Breast epithelium (tissue), 4 donors: ENCODE data around the gene IKZF2. TPM values are rescaled to one million over a fixed set of nuclear protein-coding genes. Genes with fewer than 3 reads are reported as not detected.

Experiments used
- DNase-seq, 2 donors: peaks; one replicate each; pipeline ENCODE4 v3.0.0-alpha.2; 2019; ENCODE audit warnings: low spot score in 2 of 2
- H3K27ac ChIP-seq, 2 donors: fragments of 200-600 bp; sonication (generic) in 1 of 2; one replicate each; pipeline ENCODE4 v1.5.1; 2016 to 2019; ENCODE audit warnings: mild to moderate bottlenecking in 1 of 2
- H3K27me3 ChIP-seq, 2 donors: fragments of 200-600 bp; sonication (generic) in 1 of 2; one replicate each; pipeline versions ENCODE4 v1.5.1 to v1.6.0; 2017 to 2019; ENCODE audit warnings: control low read depth in 1 of 2, mild to moderate bottlenecking in 1 of 2
- H3K36me3 ChIP-seq: fragments of 200-600 bp; one replicate; pipeline ENCODE4 v1.5.1; 2019
- H3K4me1 ChIP-seq, 2 donors: fragments of 200-600 bp; sonication (generic); one replicate each; pipeline ENCODE4 v1.5.1; 2016 to 2019; ENCODE audit warnings: control low read depth in 1 of 2
- H3K4me3 ChIP-seq, 3 donors: fragments of 200-600 bp; sonication (generic); 1 replicate in 2 of 3; 2 replicates in 1 of 3; pipeline ENCODE4 v1.5.1; 2016 to 2019; ENCODE audit warnings: mild to moderate bottlenecking in 3 of 3, moderate library complexity in 2 of 3
- H3K9me3 ChIP-seq, 2 donors: fragments of 200-600 bp; sonication (generic) in 1 of 2; one replicate each; pipeline ENCODE4 v1.5.1; 2016 to 2019; ENCODE audit warnings: control low read depth in 1 of 2
- CTCF ChIP-seq, 3 donors: fragments of 450-650 bp; IDR thresholded peaks; one replicate each; pipeline ENCODE4 v1.5.1; 2016 to 2017; ENCODE audit warnings: antibody characterized with exemption in 3 of 3, mild to moderate bottlenecking in 3 of 3, moderate library complexity in 3 of 3
- POLR2A ChIP-seq: fragments of 450-650 bp; IDR thresholded peaks from one replicate; pipeline ENCODE4 v1.6.1; 2016; ENCODE audit warnings: antibody characterized with exemption, mild to moderate bottlenecking, moderate library complexity
- POLR2AphosphoS5 ChIP-seq, 3 donors: sonication (generic); formaldehyde crosslinking; IDR thresholded peaks; one replicate each; pipeline ENCODE4 v1.6.1; 2017; ENCODE audit warnings: antibody characterized with exemption in 3 of 3
- intact Hi-C: fragments of 100-400 bp; cut with DNase I; formaldehyde crosslinking; loops from one replicate; pipeline ENCODE4 v1.15.1; 2023; ENCODE audit warnings: low total_unique reads
- total RNA-seq, 3 donors: library from RNA; depleted of rRNA; stranded (reverse); fragments of >200 nt; gene quantifications; one replicate each; pipeline ENCODE4 v1.1.0, GENCODE V29; 2016

IKZF2 gene
- total RNA-seq, 3 donors from 2014 or later = 8.0 to 34.4 (median 22.0) TPM

- intact Hi-C loops = no loop called here
- no peak overlapping the region for H3K4me3 ChIP-seq
- no peaks in the 10 kb centered on the region for H3K27me3 ChIP-seq
- H3K27ac ChIP-seq = no peak overlapping the region
- no peak for DNase-seq
- H3K4me1 ChIP-seq = no peaks in the 10 kb centered on the region
- no peaks in the 10 kb centered on the region for H3K9me3 ChIP-seq
- no peak for TF ChIP-seq POLR2AphosphoS5 (IDR thresholded peaks at IDR 0.05)
- no peak for TF ChIP-seq POLR2A
- no peak for TF ChIP-seq CTCF (IDR thresholded peaks at IDR 0.05)
- no peaks in the 10 kb centered on the region for H3K36me3 ChIP-seq
Measured at GRCh38 chr2:213089438-213089837, 62.0 kb downstream of the IKZF2 start.

GRCh38 chr2:213087040-213087439 lies 64.4 kb downstream of the IKZF2 start:
- Histone ChIP-seq H3K4me1 (no peaks in the 10 kb centered on the region), H3K4me3 (no peak overlapping the region), H3K27ac (no peak overlapping the region), H3K27me3 (no peaks in the 10 kb centered on the region), H3K36me3 (no peaks in the 10 kb centered on the region), H3K9me3 (no peaks in the 10 kb centered on the region)
- DNase-seq = no peak
- intact Hi-C loops = no loop called here
- no peak for TF ChIP-seq POLR2A
- no peak for TF ChIP-seq POLR2AphosphoS5 (IDR thresholded peaks at IDR 0.05)
- no peak for TF ChIP-seq CTCF (IDR thresholded peaks at IDR 0.05)

- no peaks in the 10 kb centered on the region for H3K4me1 ChIP-seq
- no peak overlapping the region for H3K4me3 ChIP-seq
- no peak overlapping the region for H3K27ac ChIP-seq
- H3K36me3 ChIP-seq = no peaks in the 10 kb centered on the region
- H3K9me3 ChIP-seq = no peaks in the 10 kb centered on the region
- intact Hi-C loops = no loop called here
- TF ChIP-seq POLR2A (no peak), POLR2AphosphoS5 (IDR thresholded peaks at IDR 0.05) (no peak), CTCF (IDR thresholded peaks at IDR 0.05) (no peak)
- no peak for DNase-seq
- H3K27me3 ChIP-seq = no peaks in the 10 kb centered on the region
Measured at GRCh38 chr2:213086571-213086970, 64.8 kb downstream of the IKZF2 start.

- Histone ChIP-seq H3K27me3 (no peaks in the 10 kb centered on the region), H3K4me1 (no peaks in the 10 kb centered on the region), H3K27ac (no peak overlapping the region), H3K4me3 (no peak overlapping the region), H3K9me3 (no peaks in the 10 kb centered on the region), H3K36me3 (no peaks in the 10 kb centered on the region)
- TF ChIP-seq POLR2AphosphoS5 (IDR thresholded peaks at IDR 0.05) = no peak
- TF ChIP-seq CTCF (IDR thresholded peaks at IDR 0.05) = no peak
- TF ChIP-seq POLR2A = no peak
- DNase-seq = no peak
- intact Hi-C loops = no loop called here
Measured at GRCh38 chr2:213086050-213086449, 65.4 kb downstream of the IKZF2 start.

GRCh38 chr2:213085538-213085937 lies 65.9 kb downstream of the IKZF2 start:
- no peak for DNase-seq
- no peak for TF ChIP-seq CTCF (IDR thresholded peaks at IDR 0.05)
- no peak for TF ChIP-seq POLR2AphosphoS5 (IDR thresholded peaks at IDR 0.05)
- no peak for TF ChIP-seq POLR2A
- H3K36me3 ChIP-seq = no peaks in the 10 kb centered on the region
- no peaks in the 10 kb centered on the region for H3K9me3 ChIP-seq
- H3K4me1 ChIP-seq = no peaks in the 10 kb centered on the region
- H3K27me3 ChIP-seq = no peaks in the 10 kb centered on the region
- H3K4me3 ChIP-seq = no peak overlapping the region
- intact Hi-C loops = no loop called here
- no peak overlapping the region for H3K27ac ChIP-seq
